GM23338 (cell line): ENCODE results near the gene C15orf62. TPM values are rescaled to one million over a fixed set of nuclear protein-coding genes. Genes with fewer than 3 reads are reported as not detected.
A peak's percentile ranks its signal among the peaks of the same experiment; 100 is the strongest.

Experiments
- ATAC-seq: fragments of 200-7000 bp; cut with Tn5 transposase; 3 replicates; pipeline ENCODE4 v1.9.1; 2020
- DNase-seq: peaks from one replicate; pipeline ENCODE4 v3.0.0-alpha.2; 2015; ENCODE audit warnings: low spot score
- H2AFZ ChIP-seq: fragments of 200-600 bp; sonication (generic); 2 replicates; pipeline ENCODE4 v1.8.0; 2016; ENCODE audit warnings: antibody characterized with exemption, mild to moderate bottlenecking, moderate library complexity
- H3F3A ChIP-seq: fragments of 200-600 bp; sonication (generic); replicated peaks from 2 replicates; pipeline ENCODE4 v1.8.0; 2017; ENCODE audit warnings: antibody characterized with exemption, mixed run types, low read depth
- H3K27ac ChIP-seq: fragments of 200-600 bp; sonication (generic); 2 replicates; pipeline ENCODE4 v1.6.1; 2016; ENCODE audit warnings: low read depth
- H3K27me3 ChIP-seq: fragments of 200-600 bp; sonication (generic); 2 replicates; pipeline ENCODE4 v1.8.0; 2016; ENCODE audit warnings: mild to moderate bottlenecking, mixed run types, moderate library complexity; ENCODE audit not compliant: insufficient read depth
- H3K36me3 ChIP-seq: fragments of 200-600 bp; sonication (generic); 2 replicates; pipeline ENCODE4 v1.8.0; 2016; ENCODE audit warnings: mild to moderate bottlenecking; ENCODE audit not compliant: insufficient read depth
- H3K4me1 ChIP-seq: fragments of 200-600 bp; sonication (generic); 2 replicates; pipeline ENCODE4 v1.8.0; 2016; ENCODE audit warnings: mild to moderate bottlenecking, moderate library complexity; ENCODE audit not compliant: insufficient read depth
- H3K4me2 ChIP-seq: fragments of 200-600 bp; sonication (generic); 2 replicates; pipeline ENCODE4 v1.7.1; 2017; ENCODE audit warnings: mixed run types
- H3K4me3 ChIP-seq: fragments of 200-600 bp; sonication (generic); 2 replicates; pipeline ENCODE4 v1.6.1; 2016; ENCODE audit warnings: mixed run types
- H3K79me2 ChIP-seq: fragments of 200-600 bp; sonication (generic); replicated peaks from 2 replicates; pipeline ENCODE4 v1.8.0; 2017; ENCODE audit warnings: mild to moderate bottlenecking; ENCODE audit not compliant: insufficient read depth
- H3K9me2 ChIP-seq: fragments of 200-600 bp; sonication (generic); 2 replicates; pipeline ENCODE4 v1.8.0; 2017; ENCODE audit not compliant: insufficient read depth
- H4K20me1 ChIP-seq: fragments of 200-600 bp; sonication (generic); replicated peaks from 2 replicates; pipeline ENCODE4 v1.8.0; 2017; ENCODE audit warnings: mild to moderate bottlenecking; ENCODE audit not compliant: insufficient read depth
- H3K27ac Mint-ChIP-seq: 2 replicates; pipeline ENCODE4 v1.8.0; 2020; ENCODE audit warnings: inconsistent platforms, mild to moderate bottlenecking, moderate library complexity, mixed read lengths
- H3K27me3 Mint-ChIP-seq: 3 replicates; pipeline ENCODE4 v1.8.0; 2022; ENCODE audit warnings: low read depth, mild to moderate bottlenecking, moderate library complexity, mixed read lengths, inconsistent platforms; ENCODE audit not compliant: insufficient read depth, poor library complexity
- H3K36me3 Mint-ChIP-seq: 3 replicates; pipeline ENCODE4 v1.8.0; 2021; ENCODE audit warnings: low read depth, mild to moderate bottlenecking, inconsistent platforms, moderate library complexity, mixed read lengths
- H3K4me1 Mint-ChIP-seq: 3 replicates; pipeline ENCODE4 v1.8.0; 2020; ENCODE audit warnings: mild to moderate bottlenecking, inconsistent platforms, mixed read lengths
- H3K4me3 Mint-ChIP-seq: 3 replicates; pipeline ENCODE4 v1.8.0; 2021; ENCODE audit warnings: moderate library complexity, mild to moderate bottlenecking, inconsistent platforms, mixed read lengths
- H3K9me3 Mint-ChIP-seq: 3 replicates; pipeline ENCODE4 v1.8.0; 2020; ENCODE audit warnings: moderate library complexity, mild to moderate bottlenecking, inconsistent platforms, mixed read lengths
- CREB1 ChIP-seq: fragments of 250-450 bp; sonication (Bioruptor Pico); IDR thresholded peaks from 2 replicates; pipeline ENCODE4 v1.5.0; 2020; ENCODE audit warnings: low read depth, mild to moderate bottlenecking, moderate library complexity
- CTCF ChIP-seq, 2 experiments: fragments of 200-600 bp in 1 of 2; sonication (generic) in 1 of 2; conservative IDR thresholded peaks; 2 replicates each; pipeline versions ENCODE4 v1.5.1 to v1.6.1; 2016 to 2017; ENCODE audit warnings: antibody characterized with exemption in 2 of 2, low read depth in 2 of 2, mild to moderate bottlenecking in 2 of 2, moderate library complexity in 1 of 2
- ETS1 ChIP-seq: IDR thresholded peaks from 2 replicates; pipeline ENCODE4 v1.6.1; 2016; ENCODE audit warnings: antibody characterized with exemption
- EZH2 ChIP-seq: fragments of 200-600 bp; sonication (generic); IDR thresholded peaks from one replicate; pipeline ENCODE4 v1.8.0; 2017; ENCODE audit warnings: antibody characterized with exemption, mild to moderate bottlenecking, low read depth; ENCODE audit not compliant: unreplicated experiment
- EZH2phosphoT487 ChIP-seq: fragments of 200-600 bp; sonication (generic); IDR thresholded peaks from one replicate; pipeline ENCODE4 v1.8.1; 2018; ENCODE audit warnings: antibody characterized with exemption; ENCODE audit not compliant: unreplicated experiment
- JUNB ChIP-seq: IDR thresholded peaks from one replicate; pipeline ENCODE4 v1.6.1; 2016; ENCODE audit warnings: antibody characterized with exemption; ENCODE audit not compliant: unreplicated experiment
- NANOG ChIP-seq: IDR thresholded peaks from 2 replicates; pipeline ENCODE4 v1.6.1; 2016; ENCODE audit warnings: antibody characterized with exemption, borderline replicate concordance
- POLR2AphosphoS5 ChIP-seq: IDR thresholded peaks from 2 replicates; pipeline ENCODE4 v1.6.1; 2016; ENCODE audit warnings: antibody characterized with exemption, low read depth
- REST ChIP-seq: IDR thresholded peaks from one replicate; pipeline ENCODE4 v1.6.1; 2018; ENCODE audit warnings: antibody characterized with exemption; ENCODE audit not compliant: unreplicated experiment
- STAT1 ChIP-seq: IDR thresholded peaks from one replicate; pipeline ENCODE4 v1.6.1; 2016; ENCODE audit warnings: antibody characterized with exemption; ENCODE audit not compliant: unreplicated experiment
- ZNF114 ChIP-seq: fragments of 250-450 bp; sonication (Bioruptor Pico); IDR thresholded peaks from 2 replicates; pipeline ENCODE4 v1.5.0; 2020; ENCODE audit warnings: mild to moderate bottlenecking, moderate library complexity
- ZNF331 ChIP-seq: fragments of 250-450 bp; sonication (Bioruptor Pico); IDR thresholded peaks from 2 replicates; pipeline ENCODE4 v1.5.0; 2020; ENCODE audit warnings: low read depth, mild to moderate bottlenecking, moderate library complexity
- polyA plus RNA-seq: library from polyadenylated mRNA; unstranded; fragments of >200 nt; fragmentation: Nextera tagmentation; extraction: Ambion mirVana; gene quantifications from 2 replicates; pipeline ENCODE4 v1.2.1, GENCODE V29; 2016
- total RNA-seq: library from RNA; depleted of rRNA; stranded (reverse); fragments of >200 nt; shearing (Covaris generic); gene quantifications from 2 replicates; pipeline ENCODE4 v1.2.3, GENCODE V29; 2014
- TF ChIP-seq, protein P1 (sequence below): fragments of 250-450 bp; sonication (Bioruptor Pico); IDR thresholded peaks from 2 replicates; pipeline ENCODE4 v1.5.0; 2020; ENCODE audit warnings: mild to moderate bottlenecking, moderate library complexity

The C15orf62 gene
- total and polyA plus RNA-seq, 2 experiments from 2014 or later = 0.16 to 0.80 TPM

DNA sequence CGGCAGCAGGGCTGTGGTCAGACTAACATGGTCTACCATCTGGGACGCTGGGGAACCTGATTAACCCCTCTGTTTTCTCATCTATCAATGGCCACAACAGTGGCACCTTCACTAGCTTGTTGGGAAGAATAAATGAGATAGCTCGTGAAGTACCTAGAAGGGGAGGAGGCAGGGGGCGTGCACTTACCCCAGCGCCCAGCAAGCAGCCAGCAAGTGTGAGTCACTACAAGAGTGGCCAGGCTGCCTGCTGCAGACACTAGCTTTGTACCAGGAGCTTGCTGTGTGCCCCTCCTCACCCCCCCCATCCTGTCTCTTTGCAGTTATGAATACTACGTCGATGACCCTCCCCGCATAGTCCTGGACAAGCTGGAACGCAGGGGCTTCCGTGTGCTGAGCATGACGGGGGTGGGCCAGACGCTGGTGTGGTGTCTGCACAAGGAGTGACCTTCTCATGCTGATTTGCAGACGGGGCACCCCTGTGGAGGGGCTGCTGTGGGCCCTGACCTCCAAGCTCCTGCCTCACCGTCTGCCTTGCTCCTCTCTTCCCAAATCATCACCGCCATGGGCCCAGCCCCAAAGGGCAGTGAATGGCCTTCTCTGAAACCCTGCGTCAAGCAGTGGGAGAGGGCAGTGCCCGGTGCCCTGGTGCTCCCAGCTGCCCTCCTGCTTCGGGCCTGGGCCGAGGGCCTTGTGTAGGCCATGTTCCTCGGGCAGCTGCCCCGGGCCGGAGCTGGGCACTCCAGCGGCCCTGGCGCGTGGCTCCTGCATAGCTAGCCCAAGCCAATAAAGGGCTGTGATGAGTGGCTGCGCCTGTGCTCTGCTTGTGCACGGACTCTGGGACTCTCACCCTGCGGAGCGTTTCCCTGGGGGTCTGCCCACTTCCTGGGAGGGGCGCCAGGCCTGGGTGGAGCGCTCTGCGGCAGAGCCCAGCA lies 2.6 kb upstream of the C15orf62 start:
- no peak overlapping the region for H3K4me3 Mint-ChIP-seq
- no peak overlapping the region for H2AFZ ChIP-seq
- no peaks in the 10 kb centered on the region for H3K36me3 Mint-ChIP-seq
- no peak for ATAC-seq
- no peaks in the 10 kb centered on the region for H3K9me2 ChIP-seq
- H3K9me3 Mint-ChIP-seq = no peaks in the 10 kb centered on the region
- H3K27ac ChIP-seq = no peak overlapping the region
- no peaks in the 10 kb centered on the region for H3K79me2 ChIP-seq
- 0 out of 2 replicates have a peak, but pooled peaks cover 4% of the 10 kb centered on the region for H3K27me3 ChIP-seq
- TF ChIP-seq CREB1 (no peak), ZNF331 (CRISPR knock-in tag) (no peak), STAT1 (no peak), ETS1 (no peak), REST (no peak), EZH2 (no peak), NANOG (no peak), CTCF (conservative IDR thresholded peaks at IDR 0.05; ENCODE audit: low read depth in 2 of 2) (no peak), JUNB (no peak), POLR2AphosphoS5 (no peak), EZH2phosphoT487 (no peak), ZNF114 (CRISPR knock-in tag) (no peak)
- TF ChIP-seq, protein P1, sequence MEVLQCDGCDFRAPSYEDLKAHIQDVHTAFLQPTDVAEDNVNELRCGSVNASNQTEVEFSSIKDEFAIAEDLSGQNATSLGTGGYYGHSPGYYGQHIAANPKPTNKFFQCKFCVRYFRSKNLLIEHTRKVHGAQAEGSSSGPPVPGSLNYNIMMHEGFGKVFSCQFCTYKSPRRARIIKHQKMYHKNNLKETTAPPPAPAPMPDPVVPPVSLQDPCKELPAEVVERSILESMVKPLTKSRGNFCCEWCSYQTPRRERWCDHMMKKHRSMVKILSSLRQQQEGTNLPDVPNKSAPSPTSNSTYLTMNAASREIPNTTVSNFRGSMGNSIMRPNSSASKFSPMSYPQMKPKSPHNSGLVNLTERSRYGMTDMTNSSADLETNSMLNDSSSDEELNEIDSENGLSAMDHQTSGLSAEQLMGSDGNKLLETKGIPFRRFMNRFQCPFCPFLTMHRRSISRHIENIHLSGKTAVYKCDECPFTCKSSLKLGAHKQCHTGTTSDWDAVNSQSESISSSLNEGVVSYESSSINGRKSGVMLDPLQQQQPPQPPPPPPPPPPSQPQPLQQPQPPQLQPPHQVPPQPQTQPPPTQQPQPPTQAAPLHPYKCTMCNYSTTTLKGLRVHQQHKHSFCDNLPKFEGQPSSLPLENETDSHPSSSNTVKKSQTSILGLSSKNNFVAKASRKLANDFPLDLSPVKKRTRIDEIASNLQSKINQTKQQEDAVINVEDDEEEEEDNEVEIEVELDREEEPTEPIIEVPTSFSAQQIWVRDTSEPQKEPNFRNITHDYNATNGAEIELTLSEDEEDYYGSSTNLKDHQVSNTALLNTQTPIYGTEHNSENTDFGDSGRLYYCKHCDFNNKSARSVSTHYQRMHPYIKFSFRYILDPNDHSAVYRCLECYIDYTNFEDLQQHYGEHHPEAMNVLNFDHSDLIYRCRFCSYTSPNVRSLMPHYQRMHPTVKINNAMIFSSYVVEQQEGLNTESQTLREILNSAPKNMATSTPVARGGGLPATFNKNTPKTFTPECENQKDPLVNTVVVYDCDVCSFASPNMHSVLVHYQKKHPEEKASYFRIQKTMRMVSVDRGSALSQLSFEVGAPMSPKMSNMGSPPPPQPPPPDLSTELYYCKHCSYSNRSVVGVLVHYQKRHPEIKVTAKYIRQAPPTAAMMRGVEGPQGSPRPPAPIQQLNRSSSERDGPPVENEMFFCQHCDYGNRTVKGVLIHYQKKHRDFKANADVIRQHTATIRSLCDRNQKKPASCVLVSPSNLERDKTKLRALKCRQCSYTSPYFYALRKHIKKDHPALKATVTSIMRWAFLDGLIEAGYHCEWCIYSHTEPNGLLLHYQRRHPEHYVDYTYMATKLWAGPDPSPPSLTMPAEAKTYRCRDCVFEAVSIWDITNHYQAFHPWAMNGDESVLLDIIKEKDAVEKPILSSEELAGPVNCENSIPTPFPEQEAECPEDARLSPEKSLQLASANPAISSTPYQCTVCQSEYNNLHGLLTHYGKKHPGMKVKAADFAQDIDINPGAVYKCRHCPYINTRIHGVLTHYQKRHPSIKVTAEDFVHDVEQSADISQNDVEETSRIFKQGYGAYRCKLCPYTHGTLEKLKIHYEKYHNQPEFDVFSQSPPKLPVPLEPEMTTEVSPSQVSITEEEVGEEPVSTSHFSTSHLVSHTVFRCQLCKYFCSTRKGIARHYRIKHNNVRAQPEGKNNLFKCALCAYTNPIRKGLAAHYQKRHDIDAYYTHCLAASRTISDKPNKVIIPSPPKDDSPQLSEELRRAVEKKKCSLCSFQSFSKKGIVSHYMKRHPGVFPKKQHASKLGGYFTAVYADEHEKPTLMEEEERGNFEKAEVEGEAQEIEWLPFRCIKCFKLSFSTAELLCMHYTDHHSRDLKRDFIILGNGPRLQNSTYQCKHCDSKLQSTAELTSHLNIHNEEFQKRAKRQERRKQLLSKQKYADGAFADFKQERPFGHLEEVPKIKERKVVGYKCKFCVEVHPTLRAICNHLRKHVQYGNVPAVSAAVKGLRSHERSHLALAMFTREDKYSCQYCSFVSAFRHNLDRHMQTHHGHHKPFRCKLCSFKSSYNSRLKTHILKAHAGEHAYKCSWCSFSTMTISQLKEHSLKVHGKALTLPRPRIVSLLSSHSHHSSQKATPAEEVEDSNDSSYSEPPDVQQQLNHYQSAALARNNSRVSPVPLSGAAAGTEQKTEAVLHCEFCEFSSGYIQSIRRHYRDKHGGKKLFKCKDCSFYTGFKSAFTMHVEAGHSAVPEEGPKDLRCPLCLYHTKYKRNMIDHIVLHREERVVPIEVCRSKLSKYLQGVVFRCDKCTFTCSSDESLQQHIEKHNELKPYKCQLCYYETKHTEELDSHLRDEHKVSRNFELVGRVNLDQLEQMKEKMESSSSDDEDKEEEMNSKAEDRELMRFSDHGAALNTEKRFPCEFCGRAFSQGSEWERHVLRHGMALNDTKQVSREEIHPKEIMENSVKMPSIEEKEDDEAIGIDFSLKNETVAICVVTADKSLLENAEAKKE = no peak
- no peak overlapping the region for H3K4me3 ChIP-seq
- peaks cover 26% of the 10 kb centered on the region for H3K27me3 Mint-ChIP-seq
- peaks cover 41% of the 10 kb centered on the region for H3K4me1 Mint-ChIP-seq
- H3K4me2 ChIP-seq = no peak overlapping the region
- peaks cover 15% of the 10 kb centered on the region for H3F3A ChIP-seq
- DNase-seq = peak; percentile 23
- H3K27ac Mint-ChIP-seq = no peak overlapping the region
- no peaks in the 10 kb centered on the region for H3K36me3 ChIP-seq
- no peaks in the 10 kb centered on the region for H4K20me1 ChIP-seq
- H3K4me1 ChIP-seq = peaks cover 23% of the 10 kb centered on the region
